ENCODE data around the gene TMEM9. TPM values are rescaled to one million over a fixed set of nuclear protein-coding genes. Genes with fewer than 3 reads are reported as not detected.

TMEM9 gene
- 109 and 187 TPM in 2 replicates for total RNA-seq (ENCODE audit: low replicate concordance)

DNA sequence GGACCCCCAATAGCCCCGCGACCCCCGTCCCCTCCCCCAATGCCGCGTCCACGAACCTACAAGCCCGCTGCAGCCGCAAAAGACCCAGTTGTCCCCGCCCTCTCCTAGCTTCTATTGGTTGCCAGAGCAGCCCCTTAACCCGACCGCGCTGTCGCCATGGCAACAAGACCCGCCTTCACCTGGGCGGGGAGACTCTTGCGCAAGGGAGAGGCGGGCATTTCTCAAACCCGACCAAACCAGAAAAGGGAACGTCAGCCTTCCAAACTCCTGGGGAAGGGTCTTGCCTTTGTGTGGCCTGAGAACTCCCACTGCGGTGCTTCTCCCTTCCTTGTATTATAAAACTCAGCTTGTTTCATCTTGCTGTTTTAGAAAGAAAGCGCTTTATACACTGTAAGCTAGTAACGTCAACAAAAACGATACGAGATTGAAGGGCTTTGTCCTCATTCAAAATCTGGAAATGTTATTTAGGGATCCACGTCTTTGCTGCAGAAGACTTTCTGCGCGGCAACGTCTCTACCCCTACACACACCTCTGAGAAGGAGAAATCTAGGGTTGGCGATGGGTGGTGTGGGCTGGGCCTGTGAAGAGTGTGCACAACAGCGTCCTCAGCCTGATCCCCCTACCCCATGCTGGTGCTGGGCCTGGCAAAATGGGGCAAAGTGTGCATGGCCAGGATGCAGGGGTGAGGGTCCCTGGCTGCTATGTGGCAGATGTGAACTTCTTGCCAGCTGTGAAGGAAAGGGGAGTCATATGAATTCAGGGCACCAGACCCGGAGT is at the start of gene TMEM9:
TSS of gene TMEM9 (minus strand) at position 86 of the 777 bp plus-strand sequence. CDS start 551 bp downstream, outside the sequence.
- TF ChIP-seq EZH2 (IDR thresholded peaks at IDR 0.05) (no peak), EZH2phosphoT487 (IDR thresholded peaks at IDR 0.05) (no peak)
- TF ChIP-seq, protein P1, sequence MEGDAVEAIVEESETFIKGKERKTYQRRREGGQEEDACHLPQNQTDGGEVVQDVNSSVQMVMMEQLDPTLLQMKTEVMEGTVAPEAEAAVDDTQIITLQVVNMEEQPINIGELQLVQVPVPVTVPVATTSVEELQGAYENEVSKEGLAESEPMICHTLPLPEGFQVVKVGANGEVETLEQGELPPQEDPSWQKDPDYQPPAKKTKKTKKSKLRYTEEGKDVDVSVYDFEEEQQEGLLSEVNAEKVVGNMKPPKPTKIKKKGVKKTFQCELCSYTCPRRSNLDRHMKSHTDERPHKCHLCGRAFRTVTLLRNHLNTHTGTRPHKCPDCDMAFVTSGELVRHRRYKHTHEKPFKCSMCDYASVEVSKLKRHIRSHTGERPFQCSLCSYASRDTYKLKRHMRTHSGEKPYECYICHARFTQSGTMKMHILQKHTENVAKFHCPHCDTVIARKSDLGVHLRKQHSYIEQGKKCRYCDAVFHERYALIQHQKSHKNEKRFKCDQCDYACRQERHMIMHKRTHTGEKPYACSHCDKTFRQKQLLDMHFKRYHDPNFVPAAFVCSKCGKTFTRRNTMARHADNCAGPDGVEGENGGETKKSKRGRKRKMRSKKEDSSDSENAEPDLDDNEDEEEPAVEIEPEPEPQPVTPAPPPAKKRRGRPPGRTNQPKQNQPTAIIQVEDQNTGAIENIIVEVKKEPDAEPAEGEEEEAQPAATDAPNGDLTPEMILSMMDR (IDR thresholded peaks at IDR 0.05): no peak
- Histone ChIP-seq H3K4me1 (peaks cover 9% of the 10 kb centered on the region), H3K27ac (no peak within 1 kb of the TSS), H3K79me2 (ENCODE audit: low read depth) (peaks cover 32% of the 10 kb centered on the region), H2AFZ (replicated peaks) (peak within 1 kb of the TSS; percentile 93), H3K9me3 (ENCODE audit: low read depth) (no peaks in the 10 kb centered on the region), H3K4me3 (peak within 1 kb of the TSS; percentile 81), H3F3A (ENCODE audit: low read depth) (no peaks in the 10 kb centered on the region), H3K9ac (peak within 1 kb of the TSS; percentile 57), H3K36me3 (peaks cover 3% of the 10 kb centered on the region), H3K27me3 (no peaks in the 10 kb centered on the region), H4K20me1 (ENCODE audit: low read depth) (peaks cover 30% of the 10 kb centered on the region), H3K4me2 (peak within 1 kb of the TSS; percentile 94)
- Mint-ChIP-seq H3K27me3 (ENCODE audit: insufficient read depth, low read depth) (peaks cover 4% of the 10 kb centered on the region), H3K4me1 (peaks cover 19% of the 10 kb centered on the region), H3K4me3 (peak within 1 kb of the TSS; percentile 97), H3K27ac (peak within 1 kb of the TSS; percentile 95), H3K9me3 (no peaks in the 10 kb centered on the region), H3K36me3 (peaks cover 12% of the 10 kb centered on the region)
- peak; percentile 98 for DNase-seq (ENCODE audit: low spot score)

DNA sequence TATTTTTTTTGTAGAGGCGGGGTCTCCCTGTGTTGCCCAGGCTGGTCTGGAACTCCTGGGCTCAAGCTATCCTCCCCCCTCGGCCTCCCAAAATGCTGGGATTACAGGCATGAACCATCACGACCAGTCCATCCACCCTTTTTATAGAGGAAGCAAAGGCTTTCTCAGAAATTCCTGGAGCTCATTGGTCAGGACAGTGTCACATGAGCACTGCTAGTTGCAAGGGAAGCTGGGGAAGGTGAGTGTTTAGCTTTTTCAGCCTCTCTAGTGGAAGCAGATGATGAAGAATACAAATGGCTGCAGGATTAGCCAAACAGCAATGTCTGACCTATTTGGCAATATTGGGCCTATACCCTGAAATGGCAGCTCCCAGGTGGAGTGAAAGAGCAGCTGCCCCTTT is 44.3 kb upstream of the TMEM9 start:
- Mint-ChIP-seq H3K27ac (no peak overlapping the region), H3K4me1 (no peaks in the 10 kb centered on the region), H3K27me3 (ENCODE audit: insufficient read depth, low read depth) (peaks cover 2% of the 10 kb centered on the region), H3K4me3 (no peak overlapping the region), H3K36me3 (no peaks in the 10 kb centered on the region), H3K9me3 (no peaks in the 10 kb centered on the region)
- H3K79me2 ChIP-seq (ENCODE audit: low read depth): no peaks in the 10 kb centered on the region
- no peaks in the 10 kb centered on the region for H3K27me3 ChIP-seq
- TF ChIP-seq, protein P1 (IDR thresholded peaks at IDR 0.05): no peak
- TF ChIP-seq EZH2 (IDR thresholded peaks at IDR 0.05): no peak
- TF ChIP-seq EZH2phosphoT487 (IDR thresholded peaks at IDR 0.05): no peak
- H3K4me2 ChIP-seq: no peak overlapping the region
- no peak overlapping the region for H3K4me3 ChIP-seq
- H3K9me3 ChIP-seq (ENCODE audit: low read depth): no peaks in the 10 kb centered on the region
- H3K4me1 ChIP-seq: peaks cover 3% of the 10 kb centered on the region
- no peak overlapping the region for H3K27ac ChIP-seq
- no peaks in the 10 kb centered on the region for H3K36me3 ChIP-seq
- H4K20me1 ChIP-seq (ENCODE audit: low read depth): no peaks in the 10 kb centered on the region
- no peak overlapping the region for H2AFZ ChIP-seq (replicated peaks)
- no peak overlapping the region for H3K9ac ChIP-seq
- H3F3A ChIP-seq (ENCODE audit: low read depth): no peaks in the 10 kb centered on the region
- no peak for DNase-seq (ENCODE audit: low spot score)

DNA sequence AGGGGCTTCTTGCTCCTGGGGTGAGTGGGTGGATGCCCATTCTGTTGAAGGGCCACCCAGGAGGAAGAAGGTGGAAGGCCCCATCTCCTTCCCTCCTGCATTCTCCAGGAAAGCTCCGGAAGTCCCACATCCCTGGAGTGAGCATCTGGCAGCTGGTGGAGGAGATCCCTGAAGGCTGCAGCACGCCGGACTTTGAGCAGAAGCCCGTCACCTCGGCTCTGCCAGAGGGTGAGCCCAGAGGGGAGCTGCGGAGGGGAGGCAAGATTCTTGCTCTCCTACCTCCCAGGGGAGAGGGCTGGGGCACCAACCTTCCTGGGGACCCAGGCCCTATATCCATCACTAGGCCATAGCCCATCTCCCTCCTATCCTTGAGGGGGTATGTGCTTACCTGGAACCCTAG is 39.8 kb upstream of the TMEM9 start:
- H3K4me1 Mint-ChIP-seq: peaks cover 7% of the 10 kb centered on the region
- no peak overlapping the region for H3K27ac Mint-ChIP-seq
- TF ChIP-seq, protein P1 (IDR thresholded peaks at IDR 0.05): no peak
- no peak for TF ChIP-seq EZH2phosphoT487 (IDR thresholded peaks at IDR 0.05)
- TF ChIP-seq EZH2 (IDR thresholded peaks at IDR 0.05): no peak
- H3K4me3 ChIP-seq: no peak overlapping the region
- no peak overlapping the region for H3K4me3 Mint-ChIP-seq
- H3K36me3 Mint-ChIP-seq: no peaks in the 10 kb centered on the region
- no peaks in the 10 kb centered on the region for H4K20me1 ChIP-seq (ENCODE audit: low read depth)
- H3K27ac ChIP-seq: no peak overlapping the region
- no peaks in the 10 kb centered on the region for H3K36me3 ChIP-seq
- no peak for DNase-seq (ENCODE audit: low spot score)
- no peak overlapping the region for H3K9ac ChIP-seq
- H3K27me3 Mint-ChIP-seq (ENCODE audit: insufficient read depth, low read depth): peaks cover 3% of the 10 kb centered on the region
- peaks cover 11% of the 10 kb centered on the region for H3F3A ChIP-seq (ENCODE audit: low read depth)
- H3K4me2 ChIP-seq: no peak overlapping the region
- peaks cover 25% of the 10 kb centered on the region for H3K4me1 ChIP-seq
- no peaks in the 10 kb centered on the region for H3K9me3 ChIP-seq (ENCODE audit: low read depth)
- no peak overlapping the region for H2AFZ ChIP-seq (replicated peaks)
- H3K9me3 Mint-ChIP-seq: peaks cover 3% of the 10 kb centered on the region
- no peaks in the 10 kb centered on the region for H3K27me3 ChIP-seq
- H3K79me2 ChIP-seq (ENCODE audit: low read depth): no peaks in the 10 kb centered on the region

Measured in neural progenitor cell (in vitro differentiated cells).